Activated naive CD4-positive, alpha-beta T cell treated with anti-CD3 and anti-CD28 coated beads, Interleukin-2, amount 10 ng/mL, durations not matched to agents 7 days and 5 days (primary cell): ENCODE data around the gene CASZ1.

Source experiments
- CTCF ChIA-PET: fragments of 350-600 bp; sonication (Branson Sonifier 250); formaldehyde crosslinking; loops from one replicate; lab custom pipeline; 2021; ENCODE audit warnings: antibody characterized with exemption; lab: Charles Lee
- DNase-seq: peaks from one replicate; pipeline ENCODE4 v3.0.0-alpha.2; 2020
- H3K27ac Mint-ChIP-seq: one replicate; pipeline ENCODE4 v1.8.0; 2021; ENCODE audit warnings: mild to moderate bottlenecking, moderate library complexity, mixed read lengths
- H3K27me3 Mint-ChIP-seq: one replicate; pipeline ENCODE4 v1.8.0; 2021; ENCODE audit warnings: mild to moderate bottlenecking, mixed read lengths
- H3K36me3 Mint-ChIP-seq: one replicate; pipeline ENCODE4 v1.8.0; 2021; ENCODE audit warnings: mixed read lengths
- H3K4me1 Mint-ChIP-seq: one replicate; pipeline ENCODE4 v1.8.0; 2021; ENCODE audit warnings: mixed read lengths
- H3K4me3 Mint-ChIP-seq: one replicate; pipeline ENCODE4 v1.8.0; 2021; ENCODE audit warnings: mild to moderate bottlenecking, moderate library complexity, mixed read lengths
- H3K9me3 Mint-ChIP-seq: one replicate; pipeline ENCODE4 v1.8.0; 2021; ENCODE audit warnings: mixed read lengths

Gene CASZ1

GRCh38 chr1:10744654-10745238 lies 51.7 kb downstream of the CASZ1 start:
- no peak for DNase-seq
- Mint-ChIP-seq H3K36me3 (no peaks in the 10 kb centered on the region), H3K9me3 (no peaks in the 10 kb centered on the region), H3K27me3 (peaks cover 39% of the 10 kb centered on the region), H3K4me3 (no peak overlapping the region), H3K4me1 (no peaks in the 10 kb centered on the region), H3K27ac (no peak overlapping the region)
- CTCF ChIA-PET, result no interaction called here

DNA sequence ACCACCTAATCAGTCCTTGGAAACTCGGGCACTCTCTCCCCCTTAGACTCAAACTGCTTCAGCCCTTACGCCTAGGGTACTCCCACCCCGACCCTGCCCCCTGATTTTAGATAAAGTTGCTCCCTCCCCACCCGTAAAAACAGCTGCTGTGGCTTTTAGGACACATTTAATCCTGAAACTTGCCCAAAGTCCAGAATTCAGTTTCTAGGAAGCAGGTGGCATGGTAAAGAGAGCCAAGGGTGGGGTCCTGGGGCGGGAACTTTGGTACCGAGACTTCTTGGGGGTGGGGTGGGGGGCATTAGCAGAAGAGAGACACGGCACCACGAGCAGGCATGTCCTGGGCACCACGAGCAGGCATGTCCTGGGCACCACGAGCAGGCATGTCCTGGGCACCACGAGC lies 52.4 kb downstream of the CASZ1 start:
- H3K27ac Mint-ChIP-seq, result no peak overlapping the region
- H3K36me3 Mint-ChIP-seq, result no peaks in the 10 kb centered on the region
- no peak overlapping the region for H3K4me3 Mint-ChIP-seq
- CTCF ChIA-PET, result no interaction called here
- no peak for DNase-seq
- no peaks in the 10 kb centered on the region for H3K9me3 Mint-ChIP-seq
- peaks cover 43% of the 10 kb centered on the region for H3K27me3 Mint-ChIP-seq
- H3K4me1 Mint-ChIP-seq, result no peaks in the 10 kb centered on the region

GRCh38 chr1:10741696-10742095 lies 54.8 kb downstream of the CASZ1 start:
- Mint-ChIP-seq H3K36me3 (no peaks in the 10 kb centered on the region), H3K27ac (no peak overlapping the region), H3K9me3 (no peaks in the 10 kb centered on the region), H3K27me3 (peaks cover 43% of the 10 kb centered on the region), H3K4me1 (no peaks in the 10 kb centered on the region), H3K4me3 (no peak overlapping the region)
- CTCF ChIA-PET, result no interaction called here
- no peak for DNase-seq

DNA sequence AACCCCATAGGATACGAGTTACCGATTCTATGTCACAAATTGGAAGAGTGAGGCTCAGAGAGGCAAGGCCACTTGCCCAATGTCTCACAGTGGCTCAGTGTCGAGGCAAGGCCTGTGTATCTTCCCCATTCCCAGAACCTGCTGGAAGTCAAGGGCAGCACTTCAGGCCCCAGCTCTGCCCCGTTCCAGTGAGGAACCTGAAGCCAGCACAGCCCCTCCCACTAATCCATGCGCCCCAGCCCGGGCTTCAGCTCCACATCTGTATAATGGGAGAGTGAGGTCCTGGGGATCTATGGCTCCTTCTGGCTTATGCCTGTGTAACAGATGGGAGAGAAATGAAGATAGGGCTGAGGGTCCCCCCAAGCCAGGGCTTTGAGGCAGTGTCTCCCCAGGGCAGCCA lies 56.3 kb downstream of the CASZ1 start:
- H3K4me1 Mint-ChIP-seq, result no peaks in the 10 kb centered on the region
- H3K27ac Mint-ChIP-seq, result no peak overlapping the region
- H3K9me3 Mint-ChIP-seq, result no peaks in the 10 kb centered on the region
- H3K4me3 Mint-ChIP-seq, result no peak overlapping the region
- no peak for DNase-seq
- no peaks in the 10 kb centered on the region for H3K36me3 Mint-ChIP-seq
- H3K27me3 Mint-ChIP-seq, result peaks cover 48% of the 10 kb centered on the region
- CTCF ChIA-PET, result no interaction called here

GRCh38 chr1:10739589-10739988 lies 56.9 kb downstream of the CASZ1 start:
- no peaks in the 10 kb centered on the region for H3K36me3 Mint-ChIP-seq
- no peaks in the 10 kb centered on the region for H3K4me1 Mint-ChIP-seq
- no peak overlapping the region for H3K4me3 Mint-ChIP-seq
- CTCF ChIA-PET, result no interaction called here
- no peak overlapping the region for H3K27ac Mint-ChIP-seq
- DNase-seq, result no peak
- no peaks in the 10 kb centered on the region for H3K9me3 Mint-ChIP-seq
- H3K27me3 Mint-ChIP-seq, result peaks cover 44% of the 10 kb centered on the region

DNA sequence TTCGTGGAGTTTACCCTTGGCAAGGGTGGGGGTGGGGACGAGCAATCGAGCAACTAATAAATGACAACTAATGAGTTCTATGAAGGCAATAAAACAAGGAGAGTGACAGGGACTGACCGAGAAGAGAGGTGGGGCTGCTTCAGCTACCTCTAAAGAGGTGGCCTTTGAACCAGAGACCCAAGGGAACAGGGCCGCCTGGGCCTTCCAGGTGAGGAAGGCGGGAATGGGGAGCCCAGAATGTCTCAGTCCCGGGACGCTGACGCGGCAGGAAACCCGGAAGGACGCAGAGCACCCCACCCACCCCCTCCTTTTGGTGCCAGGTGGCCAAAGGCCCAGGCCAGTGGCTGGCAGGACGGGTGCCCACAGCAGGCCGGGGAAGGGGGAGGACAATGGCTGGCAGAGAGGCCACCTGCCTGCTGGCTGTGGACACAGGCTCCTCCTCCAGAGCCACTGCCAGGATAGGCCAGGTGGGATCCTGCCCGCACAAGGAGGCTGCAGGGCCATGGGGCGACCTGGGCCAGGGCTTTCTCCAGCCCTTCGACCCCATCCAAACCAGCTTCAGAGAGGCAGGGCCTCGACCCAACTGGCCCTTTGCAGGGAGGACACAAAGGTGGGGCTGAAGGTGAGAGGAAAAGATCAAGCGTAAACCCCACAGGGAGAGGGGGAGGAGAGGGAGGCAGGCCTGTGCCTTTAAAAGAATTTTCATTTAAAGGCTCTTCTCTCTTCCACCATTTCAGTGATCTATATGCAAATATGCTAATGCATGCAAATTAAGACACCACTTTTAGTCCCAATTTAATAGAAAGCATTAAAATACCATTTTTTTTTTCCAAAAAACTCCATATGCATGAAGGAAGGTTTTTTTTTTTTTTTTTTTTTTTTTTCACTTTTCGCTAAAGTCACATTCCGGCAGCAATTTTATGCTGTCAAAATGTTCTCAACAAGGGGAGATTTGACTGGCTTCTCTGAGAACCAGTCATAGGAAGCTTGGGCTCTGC lies 58.1 kb downstream of the CASZ1 start:
- CTCF ChIA-PET, result interaction anchor here (0.6 kb wide), 1 partner anchor 108 kb away, joined by 3 read pairs; no protein-coding TSS in a partner anchor
- no peak for DNase-seq
- no peaks in the 10 kb centered on the region for H3K36me3 Mint-ChIP-seq
- no peaks in the 10 kb centered on the region for H3K9me3 Mint-ChIP-seq
- H3K27me3 Mint-ChIP-seq, result peaks cover 45% of the 10 kb centered on the region
- no peak overlapping the region for H3K4me3 Mint-ChIP-seq
- no peaks in the 10 kb centered on the region for H3K4me1 Mint-ChIP-seq
- no peak overlapping the region for H3K27ac Mint-ChIP-seq

DNA sequence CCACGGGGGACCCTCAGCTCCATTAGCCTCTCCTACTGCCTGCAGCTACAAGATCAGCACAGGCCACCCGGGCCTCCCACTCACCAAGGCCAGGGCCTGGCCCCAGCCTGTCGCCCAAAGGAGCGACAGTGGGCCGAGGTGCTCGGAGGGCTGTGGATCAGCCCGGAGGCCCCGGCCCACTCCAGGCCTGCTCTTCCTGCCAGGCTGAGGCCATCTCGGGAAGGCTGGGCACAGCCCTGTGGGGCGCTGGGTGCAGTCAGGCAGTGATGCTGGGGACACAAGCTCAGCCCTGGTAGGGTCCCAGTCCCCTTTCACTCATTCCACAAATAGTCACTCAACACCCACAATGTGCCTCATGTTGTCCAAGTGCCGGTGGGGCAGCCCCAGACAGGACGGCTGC lies 58.8 kb downstream of the CASZ1 start:
- no peak overlapping the region for H3K4me3 Mint-ChIP-seq
- no peaks in the 10 kb centered on the region for H3K36me3 Mint-ChIP-seq
- DNase-seq, result no peak
- no peak overlapping the region for H3K27ac Mint-ChIP-seq
- CTCF ChIA-PET, result interaction anchor here (0.6 kb wide), 1 partner anchor 107 kb away, joined by 3 read pairs; no protein-coding TSS in a partner anchor
- H3K4me1 Mint-ChIP-seq, result no peaks in the 10 kb centered on the region
- H3K27me3 Mint-ChIP-seq, result peaks cover 45% of the 10 kb centered on the region
- H3K9me3 Mint-ChIP-seq, result no peaks in the 10 kb centered on the region

- Mint-ChIP-seq H3K36me3 (no peaks in the 10 kb centered on the region), H3K27me3 (peaks cover 41% of the 10 kb centered on the region), H3K27ac (no peak overlapping the region), H3K4me1 (no peaks in the 10 kb centered on the region), H3K4me3 (no peak overlapping the region), H3K9me3 (no peaks in the 10 kb centered on the region)
- no peak for DNase-seq
- CTCF ChIA-PET, result no interaction called here
Measured at GRCh38 chr1:10736634-10737586, 59.5 kb downstream of the CASZ1 start.

DNA sequence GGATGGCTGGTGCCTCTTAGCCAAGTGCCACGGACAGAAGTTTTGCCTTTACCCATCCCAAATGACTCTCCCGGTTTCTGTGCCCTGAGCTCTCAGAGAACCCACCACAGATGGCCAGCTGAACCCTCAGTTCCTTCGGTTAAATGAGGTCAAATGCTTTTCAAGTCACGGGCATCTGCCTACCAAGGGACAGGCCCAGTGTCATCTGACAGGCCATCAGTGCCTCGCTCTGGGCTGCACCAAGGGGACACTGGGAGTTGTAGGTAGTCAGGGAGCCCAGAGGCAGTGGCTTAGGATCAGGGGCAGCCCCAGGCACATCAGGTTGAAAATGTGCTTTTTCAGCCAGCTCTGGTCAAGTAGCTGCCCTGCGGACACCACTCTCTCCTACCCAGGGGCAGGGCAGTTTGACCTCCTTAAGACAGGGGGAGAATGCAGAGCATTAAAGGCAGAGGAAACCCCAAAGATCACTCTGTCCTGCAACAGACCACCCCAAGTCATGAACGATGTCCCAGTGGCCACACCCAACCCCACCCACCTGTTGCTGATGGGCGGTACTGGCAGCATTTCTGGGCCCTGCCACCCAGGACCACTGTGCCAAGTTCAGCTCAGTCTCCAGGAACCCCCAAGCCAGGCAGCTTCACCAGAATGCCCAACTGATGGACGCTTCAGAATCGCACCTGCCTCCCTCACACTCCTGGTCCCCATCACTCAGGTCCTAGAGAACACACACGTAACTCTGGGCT lies 60.7 kb downstream of the CASZ1 start:
- CTCF ChIA-PET, result no interaction called here
- H3K36me3 Mint-ChIP-seq, result no peaks in the 10 kb centered on the region

DNA sequence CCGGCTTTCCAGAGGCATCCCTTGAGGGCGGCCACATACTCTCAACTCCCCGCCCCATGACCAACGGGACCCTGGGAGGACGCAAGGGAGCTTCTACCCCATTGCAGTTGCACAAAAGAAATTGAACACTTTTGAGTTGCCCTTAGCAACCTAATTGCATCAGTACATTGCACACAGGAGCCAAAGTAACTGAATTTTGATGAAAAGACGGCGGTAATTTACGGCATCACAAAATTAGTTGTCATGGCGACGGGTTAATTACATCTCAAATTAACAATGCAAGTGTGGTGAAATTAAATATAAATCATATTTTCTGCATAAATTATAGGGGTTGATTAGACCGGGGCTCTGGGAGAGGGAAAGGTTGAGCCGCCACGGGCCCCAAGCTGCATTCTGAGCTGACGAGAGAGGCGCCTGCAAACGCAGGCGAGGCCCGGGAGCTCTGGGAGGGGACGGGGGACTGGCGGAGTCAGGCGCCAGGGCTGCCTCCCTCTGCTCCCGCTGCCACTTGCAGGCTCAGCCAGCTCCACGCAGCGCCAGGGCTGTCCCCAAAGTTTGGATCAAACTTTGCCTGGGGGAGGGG lies 61.4 kb downstream of the CASZ1 start:
- H3K27me3 Mint-ChIP-seq, result peaks cover 34% of the 10 kb centered on the region
- no peak overlapping the region for H3K4me3 Mint-ChIP-seq
- no peak for DNase-seq
- CTCF ChIA-PET, result no interaction called here
- no peaks in the 10 kb centered on the region for H3K36me3 Mint-ChIP-seq
- no peak overlapping the region for H3K27ac Mint-ChIP-seq
- H3K4me1 Mint-ChIP-seq, result no peaks in the 10 kb centered on the region
- H3K9me3 Mint-ChIP-seq, result no peaks in the 10 kb centered on the region

More for the DNA sequence above, 60.7 kb downstream of the CASZ1 start:
- no peak for DNase-seq
- H3K27ac Mint-ChIP-seq, result no peak overlapping the region
- peaks cover 39% of the 10 kb centered on the region for H3K27me3 Mint-ChIP-seq
- H3K4me1 Mint-ChIP-seq, result no peaks in the 10 kb centered on the region
- H3K9me3 Mint-ChIP-seq, result no peaks in the 10 kb centered on the region
- no peak overlapping the region for H3K4me3 Mint-ChIP-seq

DNA sequence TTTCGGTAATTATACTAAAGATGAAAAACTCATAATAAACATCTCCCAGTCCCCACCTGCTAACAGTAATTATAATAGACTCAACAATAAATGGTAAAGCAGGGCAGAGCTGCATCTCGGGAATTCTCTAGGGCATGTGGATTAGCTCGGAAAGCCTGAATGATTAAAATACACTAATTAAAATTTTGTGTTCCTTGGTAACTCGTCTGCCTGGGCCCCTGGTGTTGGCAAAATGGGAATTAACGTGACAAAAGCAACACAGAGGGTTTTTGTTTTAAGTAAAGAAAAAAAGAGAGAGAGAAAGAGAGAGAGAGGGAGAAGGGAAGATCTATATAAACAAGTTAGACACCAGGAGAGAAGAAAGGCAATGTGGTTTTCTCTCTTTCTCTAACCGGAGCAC lies 62.1 kb downstream of the CASZ1 start:
- Mint-ChIP-seq H3K9me3 (no peaks in the 10 kb centered on the region), H3K4me3 (no peak overlapping the region), H3K27ac (no peak overlapping the region), H3K27me3 (peaks cover 27% of the 10 kb centered on the region), H3K4me1 (no peaks in the 10 kb centered on the region), H3K36me3 (no peaks in the 10 kb centered on the region)
- CTCF ChIA-PET, result no interaction called here
- DNase-seq, result no peak

- CTCF ChIA-PET, result no interaction called here
- H3K4me1 Mint-ChIP-seq, result no peaks in the 10 kb centered on the region
- no peaks in the 10 kb centered on the region for H3K36me3 Mint-ChIP-seq
- H3K4me3 Mint-ChIP-seq, result no peak overlapping the region
- no peak for DNase-seq
- H3K9me3 Mint-ChIP-seq, result no peaks in the 10 kb centered on the region
- H3K27ac Mint-ChIP-seq, result no peak overlapping the region
- peaks cover 27% of the 10 kb centered on the region for H3K27me3 Mint-ChIP-seq
Measured at GRCh38 chr1:10733474-10734366, 62.7 kb downstream of the CASZ1 start.
